Endometrium (tissue), 2 donors: ENCODE measurements around the gene TVP23A.

Experiments
- FAIRE-seq: peaks from 2 replicates; lab custom pipeline; 2012; peaks lifted over from hg19 to GRCh38; lab: Jason Lieb, UNC
- donor health status: control.
- donor health status: control.

The TVP23A gene

GRCh38 chr16:10817963-10818941 lies at the start of gene TVP23A:
TSS of gene TVP23A (minus strand) at chr16:10818794. CDS start at chr16:10818493, 301 bp downstream.
- no peak for FAIRE-seq

- FAIRE-seq, result no peak
These were observed 49.6 kb upstream of the TVP23A start for GRCh38 chr16:10868104-10868595.

DNA sequence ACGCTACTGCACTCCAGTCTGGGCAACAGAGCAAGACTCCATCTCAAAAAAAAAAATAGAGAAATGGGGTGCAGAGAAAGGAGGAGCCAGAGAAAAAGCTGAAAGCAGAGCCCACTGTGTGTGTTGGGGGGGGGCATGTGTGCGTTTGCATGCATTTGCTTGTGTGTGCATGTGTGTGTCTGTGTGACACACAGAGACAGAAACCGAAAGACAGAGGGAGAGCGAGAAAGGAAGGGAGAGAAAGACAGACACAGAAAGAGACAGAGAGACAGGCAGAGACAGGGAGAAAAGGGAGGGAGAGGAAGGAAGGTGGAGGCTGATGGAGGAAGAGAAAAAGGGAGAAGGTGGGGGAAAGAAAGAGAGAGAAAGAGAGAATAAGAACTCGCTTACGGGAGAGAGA lies 48.6 kb upstream of the TVP23A start:
- no peak for FAIRE-seq

- FAIRE-seq, result no peak
These were observed 47.7 kb upstream of the TVP23A start for GRCh38 chr16:10865991-10866966.

DNA sequence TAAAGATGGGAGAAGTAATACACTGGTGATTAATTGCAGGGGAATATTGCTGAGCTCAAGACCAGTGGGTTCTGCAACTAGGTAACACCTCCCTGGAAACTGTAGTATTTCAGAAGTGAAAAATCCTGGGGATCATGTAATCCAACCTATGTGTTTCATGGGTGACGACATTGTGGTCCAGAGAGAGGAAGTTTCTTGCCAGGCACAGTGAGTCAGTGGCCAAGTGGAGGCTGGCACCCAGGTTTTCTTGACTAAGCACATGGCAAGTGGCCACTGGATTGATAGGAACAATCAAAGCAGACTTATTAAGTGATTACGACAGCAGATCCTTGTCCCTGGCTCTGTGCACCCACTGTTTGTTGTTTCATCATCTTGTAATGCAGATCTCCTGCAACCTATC lies 43.8 kb upstream of the TVP23A start:
- FAIRE-seq, result no peak

DNA sequence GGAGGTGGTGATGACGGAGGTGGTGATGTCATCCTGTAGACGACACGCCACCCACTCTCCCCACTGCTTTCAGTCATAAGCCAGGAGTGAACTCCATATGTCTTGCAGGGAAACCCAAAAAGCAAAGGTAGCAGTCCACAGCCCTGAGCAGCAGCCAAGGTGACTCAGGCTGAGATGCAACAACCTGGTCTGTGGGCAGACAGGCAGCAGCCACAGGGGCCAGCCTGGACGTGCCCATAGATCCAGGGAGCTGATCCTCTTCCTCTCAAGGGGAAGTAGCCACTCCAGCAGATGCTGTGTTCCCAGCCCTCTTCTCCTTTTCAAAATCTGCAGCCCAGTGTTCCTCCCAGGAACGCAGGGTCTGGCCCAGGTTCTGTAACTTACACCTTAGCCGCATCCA lies 41.1 kb upstream of the TVP23A start:
- no peak for FAIRE-seq

DNA sequence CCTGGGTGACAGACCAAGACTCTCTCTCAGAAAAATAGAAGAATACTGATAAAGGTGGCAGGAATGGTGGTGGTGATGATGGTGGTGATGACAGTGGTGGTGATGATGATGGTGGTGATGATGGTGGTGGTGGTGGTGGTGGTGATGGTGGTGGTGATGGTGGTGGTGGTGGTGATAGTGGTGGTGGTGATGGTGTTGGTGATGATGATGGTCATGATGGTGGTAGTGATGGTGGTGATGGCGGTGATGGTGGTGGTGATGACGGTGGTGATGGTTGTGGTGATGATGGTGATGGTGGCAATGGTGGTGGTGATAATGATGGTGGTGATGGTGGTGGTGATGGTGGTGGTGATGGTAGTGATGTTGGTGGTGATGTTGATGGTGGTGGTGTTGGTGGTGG lies 40.4 kb upstream of the TVP23A start:
- FAIRE-seq, result no peak

DNA sequence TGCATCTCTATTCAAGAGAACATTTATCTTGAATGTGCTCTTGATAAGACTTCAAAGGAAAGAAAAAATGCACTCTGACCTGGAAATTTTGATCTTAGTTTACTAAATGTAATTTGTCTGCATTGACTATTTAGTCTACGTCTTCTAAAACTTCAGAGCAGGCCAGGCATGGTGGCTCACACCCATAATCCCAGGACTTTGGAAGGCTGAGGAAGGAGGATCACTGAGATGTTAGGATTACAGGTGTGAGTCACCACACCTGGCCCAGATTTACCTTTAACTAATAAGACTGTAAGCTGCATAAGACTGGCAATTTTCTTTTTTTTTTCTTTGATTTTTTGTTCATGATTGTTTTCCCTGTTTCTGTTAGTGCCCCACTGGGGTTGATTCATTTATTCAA lies 39.6 kb upstream of the TVP23A start:
- no peak for FAIRE-seq

DNA sequence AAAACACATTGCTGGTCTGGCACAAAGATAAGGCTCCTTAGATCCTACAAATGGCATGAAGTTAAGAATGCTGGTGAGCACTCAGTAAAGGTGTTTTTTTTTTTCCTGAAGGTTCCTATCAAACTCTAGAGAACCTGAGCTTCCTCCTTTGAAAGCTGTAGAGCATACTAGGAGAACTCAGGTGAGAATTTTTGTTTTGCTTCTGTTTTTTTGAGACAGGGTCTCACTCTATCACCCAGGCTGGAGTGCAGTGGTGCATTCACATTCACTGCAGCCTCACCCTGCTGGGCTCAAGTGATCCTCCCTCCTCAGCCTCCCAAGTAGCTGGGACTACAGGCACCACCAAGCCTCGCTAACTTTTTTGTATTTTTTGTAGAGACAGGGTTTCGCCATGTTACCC lies 37.4 kb upstream of the TVP23A start:
- no peak for FAIRE-seq

DNA sequence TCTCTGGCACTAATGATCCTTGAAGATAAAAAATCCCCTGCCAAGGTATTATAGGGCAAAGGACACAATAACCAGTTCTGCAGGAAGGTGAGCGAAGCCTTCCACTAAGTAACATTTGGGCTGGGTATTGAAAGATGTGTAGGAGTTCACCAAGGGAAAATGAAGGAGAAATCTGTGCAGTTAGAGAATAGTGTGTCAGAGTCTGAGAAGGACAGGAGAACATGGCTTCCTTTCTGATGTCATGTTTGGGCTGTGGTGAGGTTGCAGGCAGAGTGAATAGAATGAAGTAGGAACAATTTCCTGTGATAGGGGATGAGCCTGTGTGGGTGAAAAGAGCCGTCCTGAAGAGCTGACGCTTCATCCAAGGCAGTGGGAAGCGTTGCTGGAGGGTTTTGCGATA lies 34.4 kb upstream of the TVP23A start:
- no peak for FAIRE-seq

DNA sequence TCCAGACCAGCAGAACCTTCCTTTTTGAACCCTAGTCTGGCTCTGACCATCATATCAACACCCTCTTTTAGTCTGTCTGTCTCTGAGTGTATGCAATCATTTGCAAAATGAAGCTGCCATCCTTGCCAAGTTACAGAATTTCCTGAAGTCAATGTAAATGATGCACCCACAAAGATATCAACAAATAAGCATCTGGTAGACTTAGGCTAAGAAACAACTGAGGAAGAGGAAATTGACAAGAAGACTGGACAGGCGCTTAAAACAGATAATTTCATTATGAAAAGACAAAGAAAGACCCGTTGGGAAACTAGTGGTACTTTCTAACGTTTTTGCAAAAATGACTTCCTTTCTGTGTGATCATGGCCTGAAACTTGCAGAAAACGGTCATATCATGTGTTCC lies 33.7 kb upstream of the TVP23A start:
- FAIRE-seq, result no peak

- no peak for FAIRE-seq
These were observed 32.9 kb upstream of the TVP23A start for GRCh38 chr16:10851512-10851911.

GRCh38 chr16:10850478-10850850 lies 31.9 kb upstream of the TVP23A start:
- no peak for FAIRE-seq

DNA sequence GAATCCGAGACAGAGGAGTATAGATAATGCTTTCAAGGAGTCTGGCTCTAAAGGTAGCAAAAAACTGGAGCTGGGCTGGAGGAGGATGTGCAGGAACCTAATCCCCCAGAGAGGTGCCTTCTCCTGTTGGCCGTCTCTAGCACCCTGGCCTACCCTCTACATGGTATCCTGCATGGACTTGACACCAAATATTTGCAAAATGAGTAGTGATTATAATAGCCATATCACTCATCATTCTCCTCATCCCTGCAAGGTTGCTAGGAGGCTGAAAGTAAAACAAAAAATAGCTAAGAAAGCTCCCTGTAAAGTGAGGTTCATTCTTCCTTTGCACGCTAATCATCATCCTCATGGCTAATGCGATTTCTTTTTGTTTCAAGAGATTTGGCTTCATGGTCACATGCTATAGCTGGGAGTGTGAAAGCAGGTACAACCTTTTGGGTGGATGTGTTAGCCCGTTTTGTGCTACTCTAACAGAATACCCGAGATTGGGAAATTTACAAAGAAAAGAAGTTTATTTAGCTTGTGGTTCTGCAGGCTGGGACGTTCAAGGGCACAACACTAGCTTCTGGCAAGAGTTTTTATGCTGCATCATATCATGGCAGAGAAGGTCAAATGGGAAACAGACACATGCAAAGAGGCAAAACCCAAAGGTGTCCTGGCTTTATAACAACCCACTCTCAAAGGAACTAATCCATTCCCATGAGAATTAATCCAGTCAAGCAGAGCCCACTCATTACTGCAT lies 31.3 kb upstream of the TVP23A start:
- FAIRE-seq, result no peak

DNA sequence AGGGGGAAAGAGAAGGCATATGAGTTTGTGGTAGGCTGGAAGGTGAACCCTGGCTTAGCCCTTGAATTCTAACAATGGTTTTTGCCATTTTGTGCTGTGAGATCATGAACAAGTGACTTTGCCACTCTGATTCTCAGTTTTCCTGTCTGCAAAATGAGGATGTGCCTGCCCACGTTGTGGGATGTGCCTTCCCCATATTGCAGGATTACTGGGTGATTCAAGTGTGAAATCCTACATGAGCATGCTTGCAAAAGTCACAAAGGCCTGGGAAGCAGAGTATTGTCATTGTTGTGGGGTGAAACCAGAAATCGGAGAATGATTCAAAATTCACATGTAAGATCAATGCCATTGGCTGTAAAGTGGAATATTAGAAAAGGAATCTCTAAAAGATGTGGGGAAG lies 28.6 kb upstream of the TVP23A start:
- FAIRE-seq, result no peak

DNA sequence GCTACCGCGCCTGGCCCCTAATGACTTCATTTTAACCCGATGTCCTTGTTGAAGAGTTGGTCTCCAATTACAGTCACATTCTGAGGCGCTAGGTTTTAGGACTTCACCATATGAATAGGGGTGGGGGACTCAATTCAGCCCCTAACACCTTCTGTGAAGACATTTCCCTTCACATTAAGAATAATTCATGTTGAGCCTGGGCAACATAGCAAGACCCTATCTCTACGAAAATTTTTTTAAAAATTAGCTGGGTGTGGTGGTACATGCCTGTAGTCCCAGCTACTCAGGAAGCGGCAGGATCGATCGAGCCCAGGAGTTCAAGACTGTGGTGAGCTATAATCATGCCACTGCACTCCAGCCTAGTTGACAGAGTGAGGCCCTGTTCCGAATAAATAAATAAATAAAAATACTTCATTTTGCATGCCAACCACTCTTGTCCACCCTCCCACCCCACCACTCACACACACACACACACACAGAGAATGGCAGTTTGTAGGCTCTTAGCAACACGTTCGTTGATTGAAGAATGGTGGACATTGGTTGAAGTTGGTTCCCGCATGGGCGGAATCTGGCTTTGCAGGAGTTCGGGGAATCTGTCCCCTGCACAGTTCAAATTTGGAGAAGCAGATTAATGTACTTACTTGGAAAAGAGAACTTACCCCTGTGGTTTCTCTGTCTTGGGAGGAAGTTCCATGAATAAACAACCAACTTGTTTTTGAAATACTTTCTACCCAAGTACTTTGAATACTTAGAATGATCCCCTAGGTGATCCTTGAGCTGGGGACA lies 27.8 kb upstream of the TVP23A start:
- FAIRE-seq, result no peak

DNA sequence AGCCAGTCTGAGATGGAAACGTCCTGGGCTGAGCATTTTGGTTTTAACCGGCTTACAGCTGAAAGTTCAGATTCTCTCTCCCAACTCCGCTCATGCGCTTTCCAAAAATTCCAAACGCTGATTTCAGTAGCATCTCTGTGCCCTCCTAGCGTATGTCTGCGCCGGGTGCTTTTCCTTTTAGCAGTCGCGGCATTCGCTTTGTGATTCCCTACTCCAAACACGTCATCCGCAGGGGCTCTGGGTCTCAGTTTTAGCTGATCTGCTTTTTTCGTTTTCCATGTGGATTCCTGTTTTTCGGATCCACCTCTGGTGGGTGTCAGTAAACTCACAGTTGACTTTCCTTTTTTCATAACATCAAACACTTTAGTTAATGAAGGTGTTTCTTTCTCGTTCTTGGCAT lies 22.1 kb upstream of the TVP23A start:
- FAIRE-seq, result no peak

GRCh38 chr16:10839279-10839666 lies 20.7 kb upstream of the TVP23A start:
- FAIRE-seq, result no peak

DNA sequence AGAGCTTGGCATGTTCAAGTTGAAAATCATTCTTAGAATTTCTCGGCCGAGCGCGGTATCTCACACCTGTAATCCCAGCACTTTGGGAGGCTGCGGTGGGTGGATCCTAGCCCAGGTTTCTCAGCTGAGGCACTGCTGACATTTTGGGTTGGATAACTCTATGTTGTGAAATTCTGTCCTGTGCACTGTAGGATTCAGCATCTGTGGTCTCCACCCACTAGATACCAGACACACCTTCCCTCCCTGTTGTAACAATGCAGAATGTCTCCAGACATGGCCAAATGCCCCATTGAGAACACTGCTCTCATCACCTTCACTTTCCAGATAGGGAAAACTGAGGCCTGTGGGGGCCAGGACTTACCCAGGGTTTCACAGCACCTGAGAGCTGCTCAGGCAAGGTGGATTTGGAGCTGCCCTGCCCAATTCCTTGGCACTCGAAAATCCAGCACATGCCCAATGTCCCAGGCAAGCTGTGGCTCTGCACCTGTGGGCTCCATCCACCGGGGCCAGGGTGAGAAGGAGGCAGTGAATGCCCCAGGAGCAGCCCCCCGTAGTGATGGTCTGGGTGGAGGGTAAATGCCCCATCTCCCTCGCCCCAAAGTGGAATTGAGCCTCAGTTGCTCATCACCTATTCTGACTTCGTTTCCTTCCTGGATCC lies 20.2 kb upstream of the TVP23A start:
- FAIRE-seq, result no peak

GRCh38 chr16:10836174-10836853 lies 17.7 kb upstream of the TVP23A start:
- FAIRE-seq, result no peak
